Inflammatory macrophage treated with lipopolysaccharide for 4 hours (primary cell): ENCODE data around the gene POMC.
A peak's percentile ranks its signal among the peaks of the same experiment; 100 is the strongest.
"Not testable (repeated sequence)": the region's sequence is repeated elsewhere in the genome, so short reads cannot be mapped to it uniquely, and the experiment has no call there.

Experiments used
- DNase-seq: peaks from one replicate; pipeline ENCODE4 v3.0.0-alpha.2; 2020

Gene POMC

GRCh38 chr2:25168256-25169072, at the start of gene POMC:
Gene POMC, minus strand, starts transcription at chr2:25168580. Its CDS starts 3,808 bp downstream, at chr2:25164772.
- DNase-seq: peak; percentile 18

- no peak for DNase-seq
These were observed 49.7 kb upstream of the POMC start for GRCh38 chr2:25218100-25218499.

- DNase-seq: peak; percentile 26
These were observed 47.7 kb upstream of the POMC start for GRCh38 chr2:25215948-25216679.

GRCh38 chr2:25215232-25215631, 46.9 kb upstream of the POMC start:
- DNase-seq: no peak

- DNase-seq: no peak
These were observed 44.8 kb upstream of the POMC start for GRCh38 chr2:25213229-25213628.

GRCh38 chr2:25210923-25211322, 42.5 kb upstream of the POMC start:
- DNase-seq: not testable (repeated sequence)

- DNase-seq: peak; percentile 43
These were observed 38.7 kb upstream of the POMC start for GRCh38 chr2:25207078-25207545.

- DNase-seq: no peak
These were observed 35.9 kb upstream of the POMC start for GRCh38 chr2:25204190-25204838.

GRCh38 chr2:25202275-25202674, 33.9 kb upstream of the POMC start:
- peak; percentile 28 for DNase-seq

- no peak for DNase-seq
These were observed 33.4 kb upstream of the POMC start for GRCh38 chr2:25201794-25202193.

- DNase-seq: no peak
These were observed 32.9 kb upstream of the POMC start for GRCh38 chr2:25201265-25201664.

GRCh38 chr2:25198576-25198975, 30.2 kb upstream of the POMC start:
- DNase-seq: no peak

GRCh38 chr2:25198209-25198525, 29.8 kb upstream of the POMC start:
- DNase-seq: no peak

- DNase-seq: no peak
These were observed 29.2 kb upstream of the POMC start for GRCh38 chr2:25197336-25198208.

GRCh38 chr2:25194576-25195122, 26.3 kb upstream of the POMC start:
- no peak for DNase-seq

GRCh38 chr2:25190536-25190935, 22.2 kb upstream of the POMC start:
- DNase-seq: no peak

- no peak for DNase-seq
These were observed 20.0 kb upstream of the POMC start for GRCh38 chr2:25188405-25188804.

- DNase-seq: no peak
These were observed 19.5 kb upstream of the POMC start for GRCh38 chr2:25187729-25188350.

GRCh38 chr2:25184254-25184653, 15.9 kb upstream of the POMC start:
- no peak for DNase-seq

- no peak for DNase-seq
These were observed 10.6 kb upstream of the POMC start for GRCh38 chr2:25178976-25179375.

GRCh38 chr2:25177211-25177611, 8.8 kb upstream of the POMC start:
- DNase-seq: no peak
